ENCODE data around the gene ZBTB7B.

DNA sequence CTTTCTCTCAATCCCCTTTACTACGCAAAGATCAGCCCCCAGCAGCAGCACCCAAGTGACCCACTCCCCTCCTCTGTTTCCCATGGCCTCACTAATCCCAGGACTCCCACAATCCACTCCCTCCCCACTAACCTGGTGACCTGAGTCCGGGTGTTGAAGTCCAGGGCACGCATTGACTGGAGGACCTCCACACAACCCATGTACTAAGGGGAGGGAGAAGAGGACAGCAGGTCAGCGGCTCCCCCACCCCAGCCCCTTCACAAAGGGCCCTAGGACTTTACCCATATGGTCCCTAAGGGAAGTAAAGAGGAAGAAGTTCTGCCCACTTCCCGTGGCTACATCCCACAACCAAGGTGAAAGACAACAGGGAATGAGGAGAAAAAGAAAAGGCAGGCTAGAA, 33.4 kb upstream of the ZBTB7B start:
- TF ChIP-seq, protein P1, sequence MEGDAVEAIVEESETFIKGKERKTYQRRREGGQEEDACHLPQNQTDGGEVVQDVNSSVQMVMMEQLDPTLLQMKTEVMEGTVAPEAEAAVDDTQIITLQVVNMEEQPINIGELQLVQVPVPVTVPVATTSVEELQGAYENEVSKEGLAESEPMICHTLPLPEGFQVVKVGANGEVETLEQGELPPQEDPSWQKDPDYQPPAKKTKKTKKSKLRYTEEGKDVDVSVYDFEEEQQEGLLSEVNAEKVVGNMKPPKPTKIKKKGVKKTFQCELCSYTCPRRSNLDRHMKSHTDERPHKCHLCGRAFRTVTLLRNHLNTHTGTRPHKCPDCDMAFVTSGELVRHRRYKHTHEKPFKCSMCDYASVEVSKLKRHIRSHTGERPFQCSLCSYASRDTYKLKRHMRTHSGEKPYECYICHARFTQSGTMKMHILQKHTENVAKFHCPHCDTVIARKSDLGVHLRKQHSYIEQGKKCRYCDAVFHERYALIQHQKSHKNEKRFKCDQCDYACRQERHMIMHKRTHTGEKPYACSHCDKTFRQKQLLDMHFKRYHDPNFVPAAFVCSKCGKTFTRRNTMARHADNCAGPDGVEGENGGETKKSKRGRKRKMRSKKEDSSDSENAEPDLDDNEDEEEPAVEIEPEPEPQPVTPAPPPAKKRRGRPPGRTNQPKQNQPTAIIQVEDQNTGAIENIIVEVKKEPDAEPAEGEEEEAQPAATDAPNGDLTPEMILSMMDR (IDR thresholded peaks at IDR 0.05 in 2 of 3, conservative IDR thresholded peaks at IDR 0.05 in 1 of 3; ENCODE audit: insufficient read depth in 2 of 3, low read depth in 1 of 3, low read length in 3 of 3) = no peak
- TF ChIP-seq, protein P2, sequence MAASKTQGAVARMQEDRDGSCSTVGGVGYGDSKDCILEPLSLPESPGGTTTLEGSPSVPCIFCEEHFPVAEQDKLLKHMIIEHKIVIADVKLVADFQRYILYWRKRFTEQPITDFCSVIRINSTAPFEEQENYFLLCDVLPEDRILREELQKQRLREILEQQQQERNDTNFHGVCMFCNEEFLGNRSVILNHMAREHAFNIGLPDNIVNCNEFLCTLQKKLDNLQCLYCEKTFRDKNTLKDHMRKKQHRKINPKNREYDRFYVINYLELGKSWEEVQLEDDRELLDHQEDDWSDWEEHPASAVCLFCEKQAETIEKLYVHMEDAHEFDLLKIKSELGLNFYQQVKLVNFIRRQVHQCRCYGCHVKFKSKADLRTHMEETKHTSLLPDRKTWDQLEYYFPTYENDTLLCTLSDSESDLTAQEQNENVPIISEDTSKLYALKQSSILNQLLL (CRISPR knock-in tag; IDR thresholded peaks at IDR 0.05; ENCODE audit: borderline replicate concordance) = no peak

Data from K562 (cell line).